HepG2 (cell line): ENCODE results near the gene B3GALT6. TPM values are rescaled to one million over a fixed set of nuclear protein-coding genes. Genes with fewer than 3 reads are reported as not detected.

Experiments used
- FOXK2 ChIP-seq: fragments of 450-650 bp; IDR thresholded peaks from 2 replicates; pipeline ENCODE4 v1.6.1; 2016
- GFI1 ChIP-seq: sonication (generic); formaldehyde crosslinking; IDR thresholded peaks from 2 replicates; pipeline ENCODE4 v1.5.0; 2020; ENCODE audit warnings: missing genetic modification reagents, mild to moderate bottlenecking, borderline replicate concordance
- HOXA3 ChIP-seq: sonication (generic); formaldehyde crosslinking; IDR thresholded peaks from 2 replicates; pipeline ENCODE4 v1.5.0; 2020; ENCODE audit warnings: missing genetic modification reagents
- KDM1A ChIP-seq: IDR thresholded peaks from 2 replicates; pipeline ENCODE4 v1.6.1; 2016; ENCODE audit warnings: missing compliant biosample characterization
- KDM2A ChIP-seq: sonication (generic); formaldehyde crosslinking; IDR thresholded peaks from 2 replicates; pipeline ENCODE4 v1.4.0; 2020; ENCODE audit warnings: low read depth, missing genetic modification reagents, borderline replicate concordance
- KDM5B ChIP-seq: sonication (generic); formaldehyde crosslinking; IDR thresholded peaks from 2 replicates; pipeline ENCODE4 v1.4.0; 2020; ENCODE audit warnings: missing genetic modification reagents, mild to moderate bottlenecking, borderline replicate concordance
- MEIS2 ChIP-seq: sonication (generic); formaldehyde crosslinking; IDR thresholded peaks from 2 replicates; pipeline ENCODE4 v1.9.0; 2021; ENCODE audit warnings: mild to moderate bottlenecking, missing genetic modification reagents
- MLLT10 ChIP-seq: sonication (generic); formaldehyde crosslinking; IDR thresholded peaks from 2 replicates; pipeline ENCODE4 v1.4.0; 2020; ENCODE audit warnings: missing genetic modification reagents
- POLR2A ChIP-seq, 2 experiments: IDR thresholded peaks; 2 replicates each; pipeline ENCODE4 v1.6.1; 2011; ENCODE audit warnings: low read depth in 2 of 2, low read length in 2 of 2, mild to moderate bottlenecking in 1 of 2, moderate library complexity in 1 of 2; ENCODE audit not compliant: insufficient read depth in 1 of 2
- RARA ChIP-seq: IDR thresholded peaks from 2 replicates; pipeline ENCODE4 v1.6.1; 2016; ENCODE audit warnings: missing genetic modification reagents, missing compliant biosample characterization
- SNRNP70 ChIP-seq: fragments of 200-400 bp; formaldehyde crosslinking; IDR thresholded peaks from 2 replicates; pipeline ENCODE4 v1.6.1; 2017; ENCODE audit warnings: mild to moderate bottlenecking, low read depth, low read length, moderate library complexity
- ZFP1 ChIP-seq: IDR thresholded peaks from 2 replicates; pipeline ENCODE4 v1.6.1; 2016
- ZMAT3 ChIP-seq: sonication (generic); formaldehyde crosslinking; conservative IDR thresholded peaks from 2 replicates; pipeline ENCODE4 v1.7.0; 2021; ENCODE audit warnings: missing genetic modification reagents
- ZNF546 ChIP-seq: sonication (generic); formaldehyde crosslinking; conservative IDR thresholded peaks from 2 replicates; pipeline ENCODE4 v1.8.1; 2023; ENCODE audit warnings: mild to moderate bottlenecking, missing genetic modification reagents
- ZNF549 ChIP-seq: sonication (generic); formaldehyde crosslinking; IDR thresholded peaks from 2 replicates; pipeline ENCODE4 v1.5.0; 2020; ENCODE audit warnings: missing genetic modification reagents
- ZNF589 ChIP-seq: sonication (generic); formaldehyde crosslinking; conservative IDR thresholded peaks from 2 replicates; pipeline ENCODE4 v1.8.0; 2022; ENCODE audit warnings: mild to moderate bottlenecking, moderate library complexity, missing genetic modification reagents
- ZNF781 ChIP-seq: sonication (generic); formaldehyde crosslinking; IDR thresholded peaks from 2 replicates; pipeline ENCODE4 v1.5.1; 2020; ENCODE audit warnings: borderline replicate concordance, mild to moderate bottlenecking, missing genetic modification reagents; ENCODE audit errors: not compliant biosample characterization
- ZNF792 ChIP-seq: IDR thresholded peaks from 2 replicates; pipeline ENCODE4 v1.6.1; 2016
- polyA plus RNA-seq, 8 experiments: library from polyadenylated mRNA; depleted of rRNA in 3 of 8; stranded (reverse) in 7 of 8; unstranded in 1 of 8; fragments of >200 nt; fragmentation: Illumina TruSeq in 4 of 8; extraction: Trizol in 4 of 8; gene quantifications; 2 replicates each; pipeline versions ENCODE4 v1.2.1 to v1.2.3, GENCODE V29; 2011 to 2016; ENCODE audit warnings: low read depth in 4 of 8, missing spikeins in 1 of 8, mixed read lengths in 1 of 8; ENCODE audit not compliant: insufficient read depth in 1 of 8
- total RNA-seq, 5 experiments: library from RNA; depleted of rRNA; stranded (reverse); fragments of >200 nt; fragmentation: Illumina TruSeq; extraction: Trizol; gene quantifications; 2 replicates each; pipeline ENCODE4 v1.2.3, GENCODE V29; 2016; ENCODE audit warnings: low read depth in 1 of 5
- TF ChIP-seq, protein P1 (sequence below): sonication (generic); formaldehyde crosslinking; IDR thresholded peaks from 2 replicates; pipeline ENCODE4 v1.4.0; 2020; ENCODE audit warnings: missing genetic modification reagents
- TF ChIP-seq, protein P2 (sequence below): sonication (generic); formaldehyde crosslinking; IDR thresholded peaks from 2 replicates; pipeline ENCODE4 v1.4.0; 2020; ENCODE audit warnings: missing genetic modification reagents, borderline replicate concordance
- TF ChIP-seq, protein P3 (sequence below): sonication (generic); formaldehyde crosslinking; IDR thresholded peaks from 2 replicates; pipeline ENCODE4 v1.4.0; 2020; ENCODE audit warnings: low read depth, mild to moderate bottlenecking, missing genetic modification reagents

B3GALT6 gene
- total and polyA plus RNA-seq, 2 of the 13 experiments (the other 11 are each of a cell fraction or from before 2014, with no cell fraction given), result 3.9 to 14.2 TPM

DNA sequence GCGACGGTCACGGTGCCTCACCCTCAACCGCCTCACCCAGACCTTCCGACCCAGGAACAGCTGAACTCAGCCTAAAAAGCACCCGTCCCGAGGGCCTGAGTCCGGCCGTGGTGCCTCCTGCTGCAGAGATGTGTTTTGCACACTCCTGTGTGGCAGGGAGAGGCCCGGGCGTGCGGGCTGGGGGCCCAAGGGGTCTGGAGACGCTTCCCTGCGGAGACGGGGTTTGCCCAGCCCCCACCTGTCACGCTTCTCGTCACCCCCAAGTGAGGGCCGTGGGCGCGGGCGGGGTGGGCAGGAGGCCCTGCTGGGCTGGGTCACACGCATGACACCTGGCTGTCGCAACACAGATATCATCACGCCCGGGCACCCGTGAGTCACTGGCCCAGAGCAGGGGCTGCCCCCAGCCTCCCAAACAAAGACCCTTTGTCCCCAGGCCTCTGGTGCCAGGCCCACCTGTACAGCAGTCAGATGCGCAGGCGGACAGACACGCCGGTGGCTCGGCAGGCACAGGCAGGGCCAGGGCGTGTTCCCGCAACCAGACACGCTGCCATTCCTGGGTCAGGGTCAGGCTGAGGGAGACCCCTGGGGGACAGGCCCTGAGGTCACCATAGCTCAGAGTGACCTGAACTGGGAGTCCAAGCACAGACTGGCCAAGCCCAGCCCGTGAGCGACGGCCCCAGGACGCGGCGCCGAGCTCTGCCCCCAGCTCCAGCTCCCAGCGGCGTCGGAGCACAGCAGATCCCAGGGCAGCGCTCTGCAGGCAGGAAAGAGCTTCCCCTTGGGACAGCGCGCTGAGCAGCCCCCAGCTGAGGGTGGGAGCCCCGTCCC lies 6.1 kb downstream of the B3GALT6 start (continued):
- no peak for TF ChIP-seq MLLT10
- TF ChIP-seq ZFP1 (CRISPR knock-in tag), result no peak
- TF ChIP-seq ZNF781, result no peak
- no peak for TF ChIP-seq KDM1A (CRISPR knock-in tag)
- no peak for TF ChIP-seq FOXK2
- TF ChIP-seq ZNF549 (CRISPR knock-in tag), result no peak
- TF ChIP-seq GFI1 (CRISPR knock-in tag), result peak; percentile 58; the same call in 1 of the 2 replicates
- TF ChIP-seq HOXA3, result peak; percentile 75
- TF ChIP-seq ZNF546 (CRISPR knock-in tag), result peak; percentile 60; the same call in 1 of the 2 replicates
- peak; percentile 89 for TF ChIP-seq KDM2A
- TF ChIP-seq KDM5B, result 0 out of 2 replicates have a peak, but pooled peaks have one; percentile 12
- TF ChIP-seq ZNF589 (CRISPR knock-in tag), result peak; percentile 82; the same call in 1 of the 2 replicates
- peak; percentile 47; the same call in 1 of the 2 replicates for TF ChIP-seq MEIS2 (CRISPR knock-in tag)
- TF ChIP-seq, protein P1, sequence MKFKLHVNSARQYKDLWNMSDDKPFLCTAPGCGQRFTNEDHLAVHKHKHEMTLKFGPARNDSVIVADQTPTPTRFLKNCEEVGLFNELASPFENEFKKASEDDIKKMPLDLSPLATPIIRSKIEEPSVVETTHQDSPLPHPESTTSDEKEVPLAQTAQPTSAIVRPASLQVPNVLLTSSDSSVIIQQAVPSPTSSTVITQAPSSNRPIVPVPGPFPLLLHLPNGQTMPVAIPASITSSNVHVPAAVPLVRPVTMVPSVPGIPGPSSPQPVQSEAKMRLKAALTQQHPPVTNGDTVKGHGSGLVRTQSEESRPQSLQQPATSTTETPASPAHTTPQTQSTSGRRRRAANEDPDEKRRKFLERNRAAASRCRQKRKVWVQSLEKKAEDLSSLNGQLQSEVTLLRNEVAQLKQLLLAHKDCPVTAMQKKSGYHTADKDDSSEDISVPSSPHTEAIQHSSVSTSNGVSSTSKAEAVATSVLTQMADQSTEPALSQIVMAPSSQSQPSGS (CRISPR knock-in tag), result 0 out of 2 replicates have a peak, but pooled peaks have one; percentile 28
- TF ChIP-seq, protein P2, sequence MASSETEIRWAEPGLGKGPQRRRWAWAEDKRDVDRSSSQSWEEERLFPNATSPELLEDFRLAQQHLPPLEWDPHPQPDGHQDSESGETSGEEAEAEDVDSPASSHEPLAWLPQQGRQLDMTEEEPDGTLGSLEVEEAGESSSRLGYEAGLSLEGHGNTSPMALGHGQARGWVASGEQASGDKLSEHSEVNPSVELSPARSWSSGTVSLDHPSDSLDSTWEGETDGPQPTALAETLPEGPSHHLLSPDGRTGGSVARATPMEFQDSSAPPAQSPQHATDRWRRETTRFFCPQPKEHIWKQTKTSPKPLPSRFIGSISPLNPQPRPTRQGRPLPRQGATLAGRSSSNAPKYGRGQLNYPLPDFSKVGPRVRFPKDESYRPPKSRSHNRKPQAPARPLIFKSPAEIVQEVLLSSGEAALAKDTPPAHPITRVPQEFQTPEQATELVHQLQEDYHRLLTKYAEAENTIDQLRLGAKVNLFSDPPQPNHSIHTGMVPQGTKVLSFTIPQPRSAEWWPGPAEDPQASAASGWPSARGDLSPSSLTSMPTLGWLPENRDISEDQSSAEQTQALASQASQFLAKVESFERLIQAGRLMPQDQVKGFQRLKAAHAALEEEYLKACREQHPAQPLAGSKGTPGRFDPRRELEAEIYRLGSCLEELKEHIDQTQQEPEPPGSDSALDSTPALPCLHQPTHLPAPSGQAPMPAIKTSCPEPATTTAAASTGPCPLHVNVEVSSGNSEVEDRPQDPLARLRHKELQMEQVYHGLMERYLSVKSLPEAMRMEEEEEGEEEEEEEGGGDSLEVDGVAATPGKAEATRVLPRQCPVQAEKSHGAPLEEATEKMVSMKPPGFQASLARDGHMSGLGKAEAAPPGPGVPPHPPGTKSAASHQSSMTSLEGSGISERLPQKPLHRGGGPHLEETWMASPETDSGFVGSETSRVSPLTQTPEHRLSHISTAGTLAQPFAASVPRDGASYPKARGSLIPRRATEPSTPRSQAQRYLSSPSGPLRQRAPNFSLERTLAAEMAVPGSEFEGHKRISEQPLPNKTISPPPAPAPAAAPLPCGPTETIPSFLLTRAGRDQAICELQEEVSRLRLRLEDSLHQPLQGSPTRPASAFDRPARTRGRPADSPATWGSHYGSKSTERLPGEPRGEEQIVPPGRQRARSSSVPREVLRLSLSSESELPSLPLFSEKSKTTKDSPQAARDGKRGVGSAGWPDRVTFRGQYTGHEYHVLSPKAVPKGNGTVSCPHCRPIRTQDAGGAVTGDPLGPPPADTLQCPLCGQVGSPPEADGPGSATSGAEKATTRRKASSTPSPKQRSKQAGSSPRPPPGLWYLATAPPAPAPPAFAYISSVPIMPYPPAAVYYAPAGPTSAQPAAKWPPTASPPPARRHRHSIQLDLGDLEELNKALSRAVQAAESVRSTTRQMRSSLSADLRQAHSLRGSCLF (CRISPR knock-in tag), result no peak
- TF ChIP-seq, protein P3, sequence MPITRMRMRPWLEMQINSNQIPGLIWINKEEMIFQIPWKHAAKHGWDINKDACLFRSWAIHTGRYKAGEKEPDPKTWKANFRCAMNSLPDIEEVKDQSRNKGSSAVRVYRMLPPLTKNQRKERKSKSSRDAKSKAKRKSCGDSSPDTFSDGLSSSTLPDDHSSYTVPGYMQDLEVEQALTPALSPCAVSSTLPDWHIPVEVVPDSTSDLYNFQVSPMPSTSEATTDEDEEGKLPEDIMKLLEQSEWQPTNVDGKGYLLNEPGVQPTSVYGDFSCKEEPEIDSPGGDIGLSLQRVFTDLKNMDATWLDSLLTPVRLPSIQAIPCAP (CRISPR knock-in tag), result no peak
- peak; percentile 48; the same call in 1 of the 2 replicates for TF ChIP-seq ZMAT3 (CRISPR knock-in tag)
- TF ChIP-seq ZNF792 (CRISPR knock-in tag), result peak; percentile 70; the same call in 1 of the 2 replicates
- TF ChIP-seq POLR2A (IDR thresholded peaks at IDR 0.05; ENCODE audit: insufficient read depth in 1 of 2, low read depth in 2 of 2, low read length in 2 of 2), result peak in 1 of 2 experiments; percentile 50; a peak in 1 of 4 replicates
- no peak for TF ChIP-seq SNRNP70
- peak; percentile 94 for TF ChIP-seq RARA (CRISPR knock-in tag)
